Measurements from ENCODE around the gene NOXRED1.

Gene NOXRED1

GRCh38 chr14:77423423-77423822 is at the start of gene NOXRED1:
Gene NOXRED1 (minus strand): TSS chr14:77423523. CDS start chr14:77422889, 634 bp downstream.
- H3K27ac ChIP-seq: no peak within 1 kb of the TSS
- no peak within 1 kb of the TSS for H3K4me3 ChIP-seq
- DNase-seq (ENCODE audit: low spot score): no peak
- no peak for TF ChIP-seq CTCF (IDR thresholded peaks at IDR 0.05)

GRCh38 chr14:77470224-77470870 is 47.0 kb upstream of the NOXRED1 start:
- DNase-seq (ENCODE audit: low spot score): no peak
- no peak for TF ChIP-seq CTCF (IDR thresholded peaks at IDR 0.05)
- H3K4me3 ChIP-seq: no peak overlapping the region
- no peak overlapping the region for H3K27ac ChIP-seq

GRCh38 chr14:77469539-77469938 is 46.2 kb upstream of the NOXRED1 start:
- Histone ChIP-seq H3K27ac (no peak overlapping the region), H3K4me3 (no peak overlapping the region)
- no peak for TF ChIP-seq CTCF (IDR thresholded peaks at IDR 0.05)
- no peak for DNase-seq (ENCODE audit: low spot score)

- Histone ChIP-seq H3K27ac (no peak overlapping the region), H3K4me3 (no peak overlapping the region)
- TF ChIP-seq CTCF (IDR thresholded peaks at IDR 0.05): no peak
- DNase-seq (ENCODE audit: low spot score): no peak
Observed at GRCh38 chr14:77469067-77469505, 45.8 kb upstream of the NOXRED1 start.

GRCh38 chr14:77467801-77468200 is 44.5 kb upstream of the NOXRED1 start:
- no peak for DNase-seq (ENCODE audit: low spot score)
- H3K4me3 ChIP-seq: no peak overlapping the region
- no peak for TF ChIP-seq CTCF (IDR thresholded peaks at IDR 0.05)
- H3K27ac ChIP-seq: no peak overlapping the region

GRCh38 chr14:77459072-77459723 is 35.9 kb upstream of the NOXRED1 start:
- Histone ChIP-seq H3K27ac (no peak overlapping the region), H3K4me3 (peak overlapping the region; percentile 89)
- TF ChIP-seq CTCF (IDR thresholded peaks at IDR 0.05): peak; percentile 9
- no peak for DNase-seq (ENCODE audit: low spot score)
